Lower lobe of right lung (tissue), 2 donors: ENCODE data around the gene MCEE. TPM values are rescaled to one million over a fixed set of nuclear protein-coding genes. Genes with fewer than 3 reads are reported as not detected.
A peak's percentile ranks its signal among the peaks of the same experiment; 100 is the strongest.

Source experiments
- ATAC-seq, 2 donors: fragments of 200-7000 bp; cut with Tn5 transposase; one replicate each; pipeline ENCODE4 v1.9.1; 2020 to 2022; ENCODE audit warnings: mild to moderate bottlenecking in 2 of 2, moderate library complexity in 2 of 2
- DNase-seq: peaks from one replicate; pipeline ENCODE4 v3.0.0-alpha.2; 2020
- H3K27ac ChIP-seq: fragments of 200-600 bp; one replicate; pipeline ENCODE4 v1.8.0; 2022
- H3K27me3 ChIP-seq: fragments of 200-600 bp; one replicate; pipeline ENCODE4 v1.8.0; 2022; ENCODE audit warnings: low read depth
- H3K36me3 ChIP-seq: fragments of 200-600 bp; one replicate; pipeline ENCODE4 v1.8.0; 2022; ENCODE audit warnings: mild to moderate bottlenecking
- H3K4me1 ChIP-seq: fragments of 200-600 bp; one replicate; pipeline ENCODE4 v1.8.0; 2022
- H3K4me3 ChIP-seq: fragments of 200-600 bp; one replicate; pipeline ENCODE4 v1.8.0; 2022; ENCODE audit warnings: mild to moderate bottlenecking
- H3K9me3 ChIP-seq: fragments of 200-600 bp; one replicate; pipeline ENCODE4 v1.8.0; 2022
- intact Hi-C: fragments of 100-400 bp; cut with DNase I; formaldehyde crosslinking; loops from one replicate; pipeline ENCODE4 v1.11.0; 2022
- total RNA-seq: library from RNA; stranded (reverse); fragmentation: NEBNext Ultra II Directional; extraction: Animal tissue kit (Norgen Biotek cat#: 25700); gene quantifications from one replicate; pipeline ENCODE4 v1.2.1, GENCODE V29; 2021
- TF ChIP-seq, protein P1 (sequence below): fragments of 200-600 bp; IDR thresholded peaks from one replicate; pipeline ENCODE4 v1.8.0; 2022; ENCODE audit warnings: antibody characterized with exemption, mild to moderate bottlenecking
- donor health status: DM: no; HTN: yes; CAD: no; lungs with severe emphysema.

Gene MCEE
- total RNA-seq, 1 donor from 2014 or later = 22.2 TPM

DNA sequence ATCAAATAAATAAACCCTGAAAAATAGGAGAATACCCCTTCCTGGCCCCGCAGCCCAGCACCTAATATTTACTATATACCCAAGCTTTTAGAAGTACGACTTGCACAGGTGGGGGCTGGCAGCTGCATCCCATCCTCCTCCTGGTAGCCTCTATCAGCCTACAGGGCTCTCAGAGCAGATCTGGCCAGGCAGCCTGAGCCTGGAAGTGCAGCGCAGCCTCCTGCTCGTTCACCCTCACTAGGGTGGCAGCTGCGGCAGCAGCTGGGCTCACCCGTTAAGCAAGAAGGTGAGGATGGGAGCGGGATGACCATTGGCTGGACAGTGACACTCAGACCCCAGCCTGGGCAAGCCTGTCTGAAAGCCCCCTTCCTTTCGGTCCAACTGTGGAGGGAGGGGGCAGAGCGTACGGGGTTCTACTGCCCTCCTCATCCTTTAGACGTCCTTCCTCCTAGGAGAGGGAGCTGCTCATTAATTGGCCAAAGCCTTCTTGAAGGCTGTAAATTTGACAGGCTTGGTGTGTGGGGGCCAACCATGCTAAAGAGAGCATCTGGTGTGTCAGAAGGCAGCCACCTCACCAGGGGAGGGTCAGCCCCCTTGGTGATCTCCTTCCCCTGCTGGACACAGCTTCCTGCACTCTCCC lies 23.7 kb upstream of the MCEE start:
- Histone ChIP-seq H3K4me1 (peaks cover 5% of the 10 kb centered on the region), H3K9me3 (no peaks in the 10 kb centered on the region), H3K4me3 (no peak overlapping the region), H3K36me3 (peaks cover 21% of the 10 kb centered on the region), H3K27ac (no peak overlapping the region), H3K27me3 (peaks cover 5% of the 10 kb centered on the region)
- intact Hi-C loops = no loop called here
- TF ChIP-seq, protein P1, sequence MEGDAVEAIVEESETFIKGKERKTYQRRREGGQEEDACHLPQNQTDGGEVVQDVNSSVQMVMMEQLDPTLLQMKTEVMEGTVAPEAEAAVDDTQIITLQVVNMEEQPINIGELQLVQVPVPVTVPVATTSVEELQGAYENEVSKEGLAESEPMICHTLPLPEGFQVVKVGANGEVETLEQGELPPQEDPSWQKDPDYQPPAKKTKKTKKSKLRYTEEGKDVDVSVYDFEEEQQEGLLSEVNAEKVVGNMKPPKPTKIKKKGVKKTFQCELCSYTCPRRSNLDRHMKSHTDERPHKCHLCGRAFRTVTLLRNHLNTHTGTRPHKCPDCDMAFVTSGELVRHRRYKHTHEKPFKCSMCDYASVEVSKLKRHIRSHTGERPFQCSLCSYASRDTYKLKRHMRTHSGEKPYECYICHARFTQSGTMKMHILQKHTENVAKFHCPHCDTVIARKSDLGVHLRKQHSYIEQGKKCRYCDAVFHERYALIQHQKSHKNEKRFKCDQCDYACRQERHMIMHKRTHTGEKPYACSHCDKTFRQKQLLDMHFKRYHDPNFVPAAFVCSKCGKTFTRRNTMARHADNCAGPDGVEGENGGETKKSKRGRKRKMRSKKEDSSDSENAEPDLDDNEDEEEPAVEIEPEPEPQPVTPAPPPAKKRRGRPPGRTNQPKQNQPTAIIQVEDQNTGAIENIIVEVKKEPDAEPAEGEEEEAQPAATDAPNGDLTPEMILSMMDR = no peak
- DNase-seq = no peak
- ATAC-seq = no peak

DNA sequence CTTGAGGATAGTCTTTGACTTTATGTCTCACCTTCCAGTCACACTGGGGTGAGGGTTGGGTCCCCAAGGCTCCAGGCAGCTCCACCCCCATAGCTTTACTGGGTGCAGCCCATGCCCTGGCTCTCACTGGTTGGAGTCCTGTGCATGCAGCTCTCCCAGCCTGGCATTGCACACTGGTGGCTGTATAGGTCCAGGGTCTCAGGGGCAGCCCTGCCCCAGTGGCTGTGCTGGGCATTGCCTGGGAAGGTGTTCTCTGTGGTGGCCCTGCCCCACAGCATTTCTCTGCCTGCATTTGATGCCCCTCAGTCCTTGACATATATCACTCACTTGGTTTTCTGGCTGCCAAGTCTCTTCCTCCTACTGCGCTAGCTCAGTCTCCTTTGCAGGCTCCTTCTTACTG lies 21.6 kb upstream of the MCEE start:
- TF ChIP-seq, protein P1 = no peak
- Histone ChIP-seq H3K36me3 (peaks cover 42% of the 10 kb centered on the region), H3K27ac (no peak overlapping the region), H3K4me1 (no peaks in the 10 kb centered on the region), H3K4me3 (no peak overlapping the region), H3K27me3 (peaks cover 5% of the 10 kb centered on the region), H3K9me3 (no peaks in the 10 kb centered on the region)
- ATAC-seq (peak in 1 of 2 donors; percentile 22), DNase-seq (no peak)
- intact Hi-C loops = no loop called here

DNA sequence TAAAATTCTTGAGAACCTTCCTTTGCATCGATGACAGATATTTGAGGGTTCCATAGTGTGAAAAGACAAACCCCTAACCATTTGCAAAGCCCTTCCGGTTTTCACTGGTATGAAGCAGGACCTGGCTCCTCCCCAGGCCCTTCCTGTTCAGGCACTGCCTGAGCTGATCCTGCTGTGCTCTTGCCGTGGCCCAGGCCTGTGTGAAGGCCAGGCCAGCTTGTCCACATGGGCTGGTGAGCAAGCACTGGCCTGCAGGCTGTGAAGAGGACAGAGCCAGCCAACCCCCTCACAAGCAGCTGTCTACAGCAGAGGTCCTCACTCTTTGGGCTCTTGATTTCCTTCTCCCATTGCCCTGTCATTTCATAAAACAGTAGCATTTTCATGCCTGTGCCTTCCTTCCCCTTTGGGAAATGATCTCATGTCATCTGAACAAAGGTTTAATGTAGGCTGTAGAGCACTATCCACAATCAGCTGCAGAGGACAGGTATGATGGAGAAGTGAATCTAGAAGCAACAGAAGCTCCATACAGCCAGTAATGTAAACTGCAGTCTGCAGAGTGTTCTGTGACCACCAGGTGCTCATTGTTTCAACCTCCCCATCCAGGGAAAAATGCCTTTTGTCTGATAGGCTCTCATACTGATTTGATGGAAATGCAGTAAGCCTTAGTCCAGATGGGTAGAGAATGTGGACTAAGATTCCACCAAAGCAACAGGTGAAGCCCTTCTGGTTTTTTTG lies 20.2 kb upstream of the MCEE start:
- no peaks in the 10 kb centered on the region for H3K4me1 ChIP-seq
- H3K27me3 ChIP-seq = no peaks in the 10 kb centered on the region
- TF ChIP-seq, protein P1 = no peak
- no peak overlapping the region for H3K27ac ChIP-seq
- ATAC-seq = peak; percentile 31 to 64
- no peaks in the 10 kb centered on the region for H3K9me3 ChIP-seq
- intact Hi-C loops = no loop called here
- DNase-seq = no peak
- H3K36me3 ChIP-seq = peaks cover 56% of the 10 kb centered on the region
- no peak overlapping the region for H3K4me3 ChIP-seq

DNA sequence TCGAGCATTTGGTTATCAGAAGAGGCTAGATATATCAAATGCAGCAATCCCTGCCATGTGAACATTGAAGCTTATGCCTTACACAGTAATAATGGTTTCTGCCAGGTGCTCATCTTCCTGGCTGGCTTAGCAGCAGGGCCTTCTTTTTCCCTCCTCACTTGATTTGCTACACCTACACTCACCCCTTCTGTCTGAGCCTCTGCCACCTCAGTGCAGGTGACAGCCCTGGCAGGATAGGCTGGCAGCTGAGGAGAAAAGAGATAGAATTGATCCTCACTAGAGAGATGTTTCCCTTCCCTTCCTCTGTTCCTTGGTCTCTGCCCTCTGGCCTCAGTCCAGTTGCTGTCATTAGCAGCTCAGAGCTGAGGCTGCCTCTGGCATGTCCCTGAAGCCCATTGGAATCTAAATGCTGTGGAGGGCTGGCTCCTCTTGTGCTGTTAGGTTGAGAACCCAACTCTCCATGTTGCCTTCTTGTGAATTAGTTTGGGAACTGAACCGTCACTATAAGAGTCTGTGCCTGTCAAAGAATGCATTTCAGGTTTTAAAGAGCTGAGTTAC lies 18.6 kb upstream of the MCEE start:
- DNase-seq = no peak
- no peaks in the 10 kb centered on the region for H3K9me3 ChIP-seq
- no peaks in the 10 kb centered on the region for H3K4me1 ChIP-seq
- intact Hi-C loops = no loop called here
- no peaks in the 10 kb centered on the region for H3K27me3 ChIP-seq
- H3K36me3 ChIP-seq = peaks cover 72% of the 10 kb centered on the region
- no peak for ATAC-seq
- H3K27ac ChIP-seq = no peak overlapping the region
- TF ChIP-seq, protein P1 = no peak
- no peak overlapping the region for H3K4me3 ChIP-seq

DNA sequence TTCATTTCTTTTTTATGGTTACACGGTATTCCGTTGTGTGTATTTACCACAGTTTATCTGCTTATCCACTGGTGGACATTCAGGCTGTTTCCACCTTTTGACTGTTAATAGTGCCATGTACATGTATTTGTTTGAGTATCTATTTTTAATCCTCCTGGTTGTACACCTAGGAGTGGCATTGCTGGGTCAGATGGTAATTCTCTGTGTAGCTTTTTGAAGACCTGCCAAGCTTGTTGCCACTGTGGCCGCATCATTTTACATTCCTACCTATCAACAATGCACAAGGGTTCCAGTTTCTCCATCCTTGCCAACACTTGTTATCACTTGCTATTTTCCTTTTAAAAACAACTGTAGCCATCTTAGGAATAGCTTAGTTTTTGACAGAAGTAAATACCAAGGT lies 13.8 kb upstream of the MCEE start:
- ATAC-seq = no peak

More for the DNA sequence above, 13.8 kb upstream of the MCEE start:
- no peak for DNase-seq
- H3K4me3 ChIP-seq = no peak overlapping the region
- H3K9me3 ChIP-seq = no peaks in the 10 kb centered on the region
- intact Hi-C loops = no loop called here
- TF ChIP-seq, protein P1 = no peak
- no peaks in the 10 kb centered on the region for H3K27me3 ChIP-seq
- H3K27ac ChIP-seq = no peak overlapping the region
- peaks cover 100% of the 10 kb centered on the region for H3K36me3 ChIP-seq
- no peaks in the 10 kb centered on the region for H3K4me1 ChIP-seq
